HAP-1 (cell line): ENCODE results near the gene INHBB.

Experiments
- DNase-seq, 2 experiments: peaks; one replicate each; pipeline ENCODE4 v3.0.0-alpha.2; 2016 to 2020; ENCODE audit warnings: low spot score in 2 of 2
- H3K27me3 ChIP-seq: fragments of 250-450 bp; sonication (Bioruptor Pico); 2 replicates; pipeline ENCODE4 v1.5.1; 2020; ENCODE audit warnings: low read depth, mild to moderate bottlenecking, moderate library complexity
- H3K36me3 ChIP-seq: fragments of 250-450 bp; sonication (Bioruptor Pico); replicated peaks from 2 replicates; pipeline ENCODE4 v1.5.1; 2020; ENCODE audit warnings: mild to moderate bottlenecking
- H3K4me1 ChIP-seq: fragments of 250-450 bp; sonication (Bioruptor Pico); 2 replicates; pipeline ENCODE4 v1.5.1; 2020; ENCODE audit warnings: mild to moderate bottlenecking
- H3K4me3 ChIP-seq: fragments of 250-450 bp; sonication (Bioruptor Pico); 2 replicates; pipeline ENCODE4 v1.5.1; 2020; ENCODE audit warnings: mild to moderate bottlenecking, moderate library complexity
- H3K9me3 ChIP-seq: fragments of 250-450 bp; sonication (Bioruptor Pico); 2 replicates; pipeline ENCODE4 v1.5.1; 2020; ENCODE audit warnings: mild to moderate bottlenecking, moderate library complexity
- in situ Hi-C: fragments of 300-500 bp; cut with MboI; formaldehyde crosslinking; loops from 3 replicates; pipeline ENCODE4 v1.14.3; 2020; ENCODE audit warnings: low sequenced_read_pairs, inconsistent platforms, mixed read lengths

INHBB gene

DNA sequence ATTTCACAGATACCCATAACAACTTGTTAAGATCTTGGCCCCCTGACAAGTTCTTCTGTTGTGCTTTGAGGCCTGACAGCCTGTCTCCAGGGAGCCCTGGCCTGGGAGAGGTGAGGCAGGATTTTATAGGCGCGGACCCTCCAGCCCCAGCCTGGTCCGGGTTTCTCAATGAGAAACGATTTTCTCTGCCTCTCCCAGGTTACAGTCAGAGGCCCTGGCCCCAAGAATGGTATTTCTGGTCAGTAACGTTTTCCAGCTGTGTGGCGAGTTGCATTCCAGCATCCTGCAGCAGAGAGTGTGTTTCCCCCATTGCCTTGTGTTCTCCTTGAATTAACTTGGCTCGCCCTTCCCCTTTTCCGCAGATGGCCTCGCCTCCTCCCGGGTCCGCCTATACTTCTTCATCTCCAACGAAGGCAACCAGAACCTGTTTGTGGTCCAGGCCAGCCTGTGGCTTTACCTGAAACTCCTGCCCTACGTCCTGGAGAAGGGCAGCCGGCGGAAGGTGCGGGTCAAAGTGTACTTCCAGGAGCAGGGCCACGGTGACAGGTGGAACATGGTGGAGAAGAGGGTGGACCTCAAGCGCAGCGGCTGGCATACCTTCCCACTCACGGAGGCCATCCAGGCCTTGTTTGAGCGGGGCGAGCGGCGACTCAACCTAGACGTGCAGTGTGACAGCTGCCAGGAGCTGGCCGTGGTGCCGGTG is 3.0 kb downstream of the INHBB start:
- no peaks in the 10 kb centered on the region for H3K9me3 ChIP-seq
- H3K27me3 ChIP-seq: peaks cover 17% of the 10 kb centered on the region
- in situ Hi-C loops: loop anchor here (10.0 kb wide), 1 partner anchor 186 kb away; no protein-coding TSS in a partner anchor
- no peak for DNase-seq
- no peaks in the 10 kb centered on the region for H3K36me3 ChIP-seq
- no peak overlapping the region for H3K4me3 ChIP-seq
- H3K4me1 ChIP-seq: no peaks in the 10 kb centered on the region

GRCh38 chr2:120349440-120349921 is 3.5 kb downstream of the INHBB start:
- in situ Hi-C loops: loop anchor here (10.0 kb wide), 1 partner anchor 185 kb away; no protein-coding TSS in a partner anchor
- Histone ChIP-seq H3K27me3 (peaks cover 17% of the 10 kb centered on the region), H3K9me3 (no peaks in the 10 kb centered on the region), H3K4me1 (no peaks in the 10 kb centered on the region), H3K4me3 (no peak overlapping the region), H3K36me3 (no peaks in the 10 kb centered on the region)
- no peak for DNase-seq

DNA sequence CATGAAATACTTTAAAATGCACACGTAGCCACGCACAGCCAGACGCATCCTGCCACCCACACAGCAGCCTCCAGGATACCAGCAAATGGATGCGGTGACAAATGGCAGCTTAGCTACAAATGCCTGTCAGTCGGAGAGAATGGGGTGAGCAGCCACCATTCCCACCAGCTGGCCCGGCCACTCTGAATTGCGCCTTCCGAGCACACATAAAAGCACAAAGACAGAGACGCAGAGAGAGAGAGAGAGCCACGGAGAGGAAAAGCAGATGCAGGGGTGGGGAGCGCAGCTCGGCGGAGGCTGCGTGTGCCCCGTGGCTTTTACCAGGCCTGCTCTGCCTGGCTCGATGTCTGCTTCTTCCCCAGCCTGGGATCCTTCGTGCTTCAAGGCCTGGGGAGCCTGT is 4.1 kb downstream of the INHBB start:
- Histone ChIP-seq H3K4me1 (no peaks in the 10 kb centered on the region), H3K27me3 (peaks cover 11% of the 10 kb centered on the region), H3K36me3 (no peaks in the 10 kb centered on the region), H3K9me3 (no peaks in the 10 kb centered on the region), H3K4me3 (no peak overlapping the region)
- in situ Hi-C loops: no loop called here
- no peak for DNase-seq

GRCh38 chr2:120350801-120351320 is 4.9 kb downstream of the INHBB start:
- DNase-seq: no peak
- H3K9me3 ChIP-seq: no peaks in the 10 kb centered on the region
- peaks cover 10% of the 10 kb centered on the region for H3K27me3 ChIP-seq
- H3K36me3 ChIP-seq: no peaks in the 10 kb centered on the region
- in situ Hi-C loops: no loop called here
- H3K4me1 ChIP-seq: no peaks in the 10 kb centered on the region
- H3K4me3 ChIP-seq: no peak overlapping the region

DNA sequence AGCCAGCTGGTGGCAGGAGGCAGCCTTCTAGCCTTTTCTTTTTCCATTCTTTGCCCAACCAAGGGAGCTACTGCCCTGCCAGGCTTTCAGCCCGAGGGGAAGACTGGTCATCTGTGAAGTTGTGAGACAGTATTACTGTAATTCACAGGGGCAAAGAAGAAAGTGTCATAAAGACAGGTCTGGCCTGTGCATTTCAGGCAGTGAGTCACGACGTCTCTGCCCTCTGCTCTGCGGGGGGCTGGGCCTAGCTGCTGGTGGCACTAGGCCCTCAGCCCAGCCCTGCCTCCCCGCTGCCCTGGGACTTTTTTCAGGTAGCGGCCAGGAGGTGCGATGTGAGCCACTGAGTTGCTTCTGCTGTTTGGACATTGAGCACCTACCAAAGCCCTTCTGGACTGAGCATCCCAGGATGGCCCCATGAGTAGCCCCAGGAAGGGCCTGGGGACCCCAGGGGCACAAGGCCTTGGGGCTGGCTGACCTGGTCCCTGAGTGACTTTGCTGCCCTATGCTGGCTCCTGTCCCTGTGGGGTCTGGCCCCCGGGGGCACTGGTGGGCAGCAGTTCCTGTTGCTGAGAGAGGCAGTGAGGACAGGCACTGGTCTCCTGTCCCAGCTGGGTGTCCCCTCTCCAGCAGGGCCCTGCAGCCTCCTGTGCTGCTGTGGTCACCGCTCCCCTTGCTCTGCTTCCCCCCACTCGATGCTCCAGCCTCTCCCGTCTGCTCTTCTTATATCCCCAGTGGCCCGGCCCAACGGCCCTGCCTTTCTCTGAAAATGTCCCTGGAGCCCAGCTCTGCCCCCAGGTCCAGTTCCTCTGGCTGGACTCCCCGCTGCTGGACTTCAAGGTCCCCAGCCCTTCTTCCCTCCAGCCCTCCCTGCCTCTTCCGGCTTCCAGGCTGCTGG is 7.0 kb downstream of the INHBB start:
- Histone ChIP-seq H3K9me3 (no peaks in the 10 kb centered on the region), H3K4me3 (no peak overlapping the region), H3K27me3 (no peaks in the 10 kb centered on the region), H3K36me3 (no peaks in the 10 kb centered on the region), H3K4me1 (no peaks in the 10 kb centered on the region)
- in situ Hi-C loops: no loop called here
- no peak for DNase-seq

GRCh38 chr2:120353591-120353898 is 7.6 kb downstream of the INHBB start:
- Histone ChIP-seq H3K4me3 (no peak overlapping the region), H3K9me3 (no peaks in the 10 kb centered on the region), H3K36me3 (no peaks in the 10 kb centered on the region), H3K27me3 (no peaks in the 10 kb centered on the region), H3K4me1 (no peaks in the 10 kb centered on the region)
- in situ Hi-C loops: no loop called here
- DNase-seq: no peak

DNA sequence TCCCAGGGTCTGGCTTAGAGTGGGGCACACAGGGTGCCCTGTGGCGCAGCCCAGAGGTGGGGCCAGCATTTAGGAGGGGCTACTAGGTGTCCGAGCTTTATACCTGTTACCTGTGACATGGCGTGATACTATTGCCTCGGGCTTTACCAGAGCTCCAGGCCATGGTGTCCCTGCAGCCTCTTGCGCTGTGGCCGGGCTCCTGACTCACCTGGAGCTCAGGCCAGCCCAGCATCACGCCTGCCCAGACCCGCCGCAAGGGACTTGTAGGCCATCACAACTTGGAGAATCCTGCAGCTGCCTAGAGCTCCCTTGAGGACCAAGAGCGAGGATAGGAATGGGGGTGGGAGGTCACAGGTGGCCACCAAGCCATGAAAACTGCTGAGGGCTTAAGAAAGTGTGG is 8.0 kb downstream of the INHBB start:
- in situ Hi-C loops: no loop called here
- no peaks in the 10 kb centered on the region for H3K36me3 ChIP-seq
- DNase-seq: no peak
- no peak overlapping the region for H3K4me3 ChIP-seq
- H3K4me1 ChIP-seq: no peaks in the 10 kb centered on the region
- H3K9me3 ChIP-seq: no peaks in the 10 kb centered on the region
- H3K27me3 ChIP-seq: no peaks in the 10 kb centered on the region

GRCh38 chr2:120354467-120354866 is 8.5 kb downstream of the INHBB start:
- Histone ChIP-seq H3K4me1 (no peaks in the 10 kb centered on the region), H3K27me3 (no peaks in the 10 kb centered on the region), H3K9me3 (no peaks in the 10 kb centered on the region), H3K36me3 (no peaks in the 10 kb centered on the region), H3K4me3 (no peak overlapping the region)
- in situ Hi-C loops: no loop called here
- DNase-seq: no peak

DNA sequence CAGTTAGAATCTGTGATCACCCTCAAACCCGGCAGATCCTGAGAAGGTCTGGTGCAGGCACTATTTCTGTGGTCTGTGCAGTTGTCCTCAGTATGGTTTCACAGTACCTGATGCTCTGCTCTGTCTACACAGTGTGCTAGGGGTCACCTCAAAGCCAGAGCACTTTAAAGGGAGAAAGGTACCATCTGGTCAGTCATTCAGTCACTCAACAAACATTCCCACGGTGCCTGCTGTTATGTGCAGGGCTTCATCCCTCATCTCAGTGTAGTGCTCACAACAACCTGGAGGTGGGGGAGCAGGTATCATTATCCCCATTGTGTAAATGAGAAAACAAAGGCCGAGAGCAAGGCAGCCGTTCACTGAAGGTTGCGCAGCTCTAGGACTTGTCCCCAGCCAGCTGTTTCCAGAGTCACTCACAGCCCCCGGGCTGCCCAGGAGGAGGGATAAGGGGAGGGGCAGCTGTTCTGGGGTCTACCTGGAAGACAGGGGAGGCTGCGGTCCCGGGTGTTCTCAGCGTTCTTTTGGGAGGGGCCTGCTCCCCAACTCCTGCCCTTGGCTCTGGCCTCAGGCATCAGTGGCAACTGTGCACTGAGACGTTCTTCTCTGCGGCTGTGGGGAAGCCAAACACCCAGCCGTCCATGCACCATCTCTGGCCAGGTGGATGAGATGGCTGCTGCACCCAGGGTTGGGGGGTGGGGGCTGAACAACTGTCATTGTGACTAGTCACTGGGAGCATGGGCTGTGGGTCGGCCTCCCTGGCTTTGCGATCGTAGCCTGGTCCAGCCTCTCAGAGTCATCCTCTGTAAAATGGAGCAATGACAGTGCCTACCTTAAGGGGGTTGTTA is 9.2 kb downstream of the INHBB start:
- H3K36me3 ChIP-seq: no peaks in the 10 kb centered on the region
- no peak for DNase-seq
- H3K9me3 ChIP-seq: no peaks in the 10 kb centered on the region
- H3K4me3 ChIP-seq: no peak overlapping the region
- no peaks in the 10 kb centered on the region for H3K4me1 ChIP-seq
- H3K27me3 ChIP-seq: no peaks in the 10 kb centered on the region
- in situ Hi-C loops: no loop called here

DNA sequence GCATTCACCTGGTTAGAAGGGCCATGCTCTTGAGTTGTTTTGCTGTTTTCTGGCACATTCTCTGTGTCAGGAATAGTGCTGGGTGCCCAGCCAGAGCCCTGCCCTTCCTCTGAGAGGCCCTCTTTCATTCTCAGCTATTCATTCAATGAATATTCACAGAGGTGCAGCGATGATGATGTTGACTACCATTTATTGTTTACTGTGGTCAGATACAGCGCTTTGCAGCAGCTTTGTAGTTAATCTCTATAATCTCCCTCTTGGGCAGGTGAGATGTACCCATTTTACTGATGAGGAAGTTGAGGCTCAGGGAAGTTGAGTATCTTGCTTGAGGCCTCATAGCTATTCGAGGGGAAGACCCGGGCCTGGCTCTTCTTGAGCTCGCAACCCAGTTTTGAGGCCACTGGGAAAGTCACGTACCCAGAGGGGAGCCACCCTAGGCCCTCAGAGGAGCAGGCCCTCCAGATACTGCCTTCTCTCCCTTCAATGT is 9.9 kb downstream of the INHBB start:
- Histone ChIP-seq H3K4me3 (no peak overlapping the region), H3K4me1 (no peaks in the 10 kb centered on the region), H3K27me3 (no peaks in the 10 kb centered on the region), H3K36me3 (no peaks in the 10 kb centered on the region), H3K9me3 (no peaks in the 10 kb centered on the region)
- no peak for DNase-seq
- in situ Hi-C loops: no loop called here

DNA sequence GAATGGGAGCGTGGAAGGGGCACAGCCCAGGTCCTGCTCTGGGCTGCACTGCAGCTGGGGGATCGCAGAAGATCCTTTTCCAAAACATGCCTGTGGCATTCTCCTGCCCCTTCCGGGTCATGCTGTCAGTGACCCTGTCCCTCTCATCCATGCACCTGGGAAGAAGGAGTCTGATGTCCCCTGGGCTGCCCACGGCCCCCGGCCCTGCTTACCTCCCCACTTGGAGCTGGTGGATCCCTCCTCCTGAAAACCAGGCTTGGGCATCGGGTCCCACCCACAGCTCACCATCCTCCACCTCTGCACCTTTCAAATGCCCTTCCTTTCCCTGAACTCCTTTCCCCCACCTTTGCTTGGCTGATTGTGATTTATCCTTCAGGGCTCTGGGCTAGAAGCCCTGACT is 11.8 kb downstream of the INHBB start:
- DNase-seq: no peak
- H3K4me3 ChIP-seq: no peak overlapping the region
- no peaks in the 10 kb centered on the region for H3K27me3 ChIP-seq
- in situ Hi-C loops: no loop called here
- H3K9me3 ChIP-seq: no peaks in the 10 kb centered on the region
- no peaks in the 10 kb centered on the region for H3K4me1 ChIP-seq
- no peaks in the 10 kb centered on the region for H3K36me3 ChIP-seq

DNA sequence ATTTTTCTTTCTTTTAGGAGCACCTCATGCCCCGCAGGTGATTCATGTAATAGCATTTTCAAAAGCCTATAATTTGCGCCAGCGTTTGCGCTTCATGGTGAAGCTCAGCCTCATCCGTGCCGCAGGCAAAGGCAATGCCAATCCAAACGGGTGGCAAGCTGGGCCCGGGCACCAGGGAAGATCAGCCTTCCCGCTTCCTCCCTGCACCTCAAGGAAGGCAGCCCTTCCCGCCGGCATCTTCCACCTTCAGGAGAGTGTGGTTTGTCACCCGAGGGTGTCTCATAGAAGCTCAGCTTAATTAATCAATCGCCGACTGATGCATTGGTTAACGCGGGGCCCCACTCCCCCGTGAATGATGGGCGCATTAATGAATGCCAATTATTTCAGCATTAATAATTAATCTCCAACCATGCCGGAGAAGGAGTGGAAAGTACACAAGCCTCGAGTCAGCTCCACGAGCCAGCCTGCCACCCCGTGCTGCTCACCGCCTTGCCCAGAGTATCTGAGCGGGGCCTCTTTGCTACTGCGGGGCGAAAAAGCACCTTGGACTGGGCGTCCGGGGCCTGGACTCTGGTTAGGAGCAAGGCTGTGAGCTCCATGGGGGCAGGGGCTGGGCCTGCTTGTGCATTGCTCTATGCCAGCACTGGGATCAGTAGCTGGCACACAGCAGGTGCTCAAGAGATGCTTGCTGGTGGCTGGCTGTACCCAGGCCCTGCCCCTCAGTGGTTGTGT is 13.0 kb downstream of the INHBB start:
- no peaks in the 10 kb centered on the region for H3K27me3 ChIP-seq
- H3K36me3 ChIP-seq: no peaks in the 10 kb centered on the region
- H3K4me3 ChIP-seq: no peak overlapping the region
- no peak for DNase-seq
- H3K9me3 ChIP-seq: no peaks in the 10 kb centered on the region
- in situ Hi-C loops: no loop called here
- H3K4me1 ChIP-seq: no peaks in the 10 kb centered on the region

- Histone ChIP-seq H3K36me3 (no peaks in the 10 kb centered on the region), H3K9me3 (no peaks in the 10 kb centered on the region), H3K27me3 (no peaks in the 10 kb centered on the region), H3K4me1 (no peaks in the 10 kb centered on the region), H3K4me3 (no peak overlapping the region)
- in situ Hi-C loops: no loop called here
- no peak for DNase-seq
Measured at GRCh38 chr2:120360307-120360855, 14.4 kb downstream of the INHBB start.
